ENCODE data around the gene FREY1.

DNA sequence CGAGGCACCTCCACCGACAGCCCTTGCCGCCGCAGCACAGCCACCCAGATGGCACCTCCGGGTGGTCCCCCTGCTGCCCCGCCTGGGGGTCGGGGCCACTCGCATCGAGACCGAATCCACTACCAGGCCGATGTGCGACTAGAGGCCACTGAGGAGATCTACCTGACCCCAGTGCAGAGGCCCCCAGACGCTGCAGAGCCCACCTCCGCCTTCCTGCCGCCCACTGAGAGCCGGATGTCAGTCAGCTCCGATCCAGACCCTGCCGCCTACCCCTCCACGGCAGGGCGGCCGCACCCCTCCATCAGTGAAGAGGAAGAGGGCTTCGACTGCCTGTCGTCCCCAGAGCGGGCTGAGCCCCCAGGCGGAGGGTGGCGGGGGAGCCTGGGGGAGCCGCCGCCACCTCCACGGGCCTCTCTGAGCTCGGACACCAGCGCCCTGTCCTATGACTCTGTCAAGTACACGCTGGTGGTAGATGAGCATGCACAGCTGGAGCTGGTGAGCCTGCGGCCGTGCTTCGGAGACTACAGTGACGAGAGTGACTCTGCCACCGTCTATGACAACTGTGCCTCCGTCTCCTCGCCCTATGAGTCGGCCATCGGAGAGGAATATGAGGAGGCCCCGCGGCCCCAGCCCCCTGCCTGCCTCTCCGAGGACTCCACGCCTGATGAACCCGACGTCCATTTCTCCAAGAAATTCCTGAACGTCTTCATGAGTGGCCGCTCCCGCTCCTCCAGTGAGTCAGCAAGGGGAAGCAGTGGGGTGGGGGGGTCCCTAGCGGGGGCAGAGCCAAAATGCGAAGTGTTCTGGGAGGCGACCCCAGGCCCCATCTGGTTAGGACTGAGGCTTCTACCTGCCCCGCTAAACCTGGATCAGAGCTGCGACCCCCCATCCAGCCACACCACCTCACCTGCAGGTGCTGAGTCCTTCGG, 4.4 kb downstream of the FREY1 start:
- TF ChIP-seq POLR2AphosphoS5 (IDR thresholded peaks at IDR 0.05; ENCODE audit: low read depth, low read length), result no peak
- TF ChIP-seq, protein P1, sequence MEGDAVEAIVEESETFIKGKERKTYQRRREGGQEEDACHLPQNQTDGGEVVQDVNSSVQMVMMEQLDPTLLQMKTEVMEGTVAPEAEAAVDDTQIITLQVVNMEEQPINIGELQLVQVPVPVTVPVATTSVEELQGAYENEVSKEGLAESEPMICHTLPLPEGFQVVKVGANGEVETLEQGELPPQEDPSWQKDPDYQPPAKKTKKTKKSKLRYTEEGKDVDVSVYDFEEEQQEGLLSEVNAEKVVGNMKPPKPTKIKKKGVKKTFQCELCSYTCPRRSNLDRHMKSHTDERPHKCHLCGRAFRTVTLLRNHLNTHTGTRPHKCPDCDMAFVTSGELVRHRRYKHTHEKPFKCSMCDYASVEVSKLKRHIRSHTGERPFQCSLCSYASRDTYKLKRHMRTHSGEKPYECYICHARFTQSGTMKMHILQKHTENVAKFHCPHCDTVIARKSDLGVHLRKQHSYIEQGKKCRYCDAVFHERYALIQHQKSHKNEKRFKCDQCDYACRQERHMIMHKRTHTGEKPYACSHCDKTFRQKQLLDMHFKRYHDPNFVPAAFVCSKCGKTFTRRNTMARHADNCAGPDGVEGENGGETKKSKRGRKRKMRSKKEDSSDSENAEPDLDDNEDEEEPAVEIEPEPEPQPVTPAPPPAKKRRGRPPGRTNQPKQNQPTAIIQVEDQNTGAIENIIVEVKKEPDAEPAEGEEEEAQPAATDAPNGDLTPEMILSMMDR (IDR thresholded peaks at IDR 0.05), result no peak
